HepG2 (cell line): ENCODE results near the gene TMEM86B. TPM values are rescaled to one million over a fixed set of nuclear protein-coding genes. Genes with fewer than 3 reads are reported as not detected.

ENCODE experiments used
- AGO1 ChIP-seq: fragments of 200-400 bp; formaldehyde crosslinking; IDR thresholded peaks from 2 replicates; pipeline ENCODE4 v1.6.1; 2017; ENCODE audit warnings: mild to moderate bottlenecking, low read depth, low read length, moderate library complexity; ENCODE audit not compliant: poor library complexity, severe bottlenecking
- AGO2 ChIP-seq: fragments of 200-400 bp; formaldehyde crosslinking; optimal IDR thresholded peaks from 2 replicates; pipeline ENCODE3; 2017; ENCODE audit warnings: mild to moderate bottlenecking, low read depth, low read length, moderate library complexity
- ERF ChIP-seq: IDR thresholded peaks from 2 replicates; pipeline ENCODE4 v1.6.1; 2018; ENCODE audit warnings: missing biosample characterization, missing genetic modification reagents
- FOSL1 ChIP-seq: sonication (generic); formaldehyde crosslinking; IDR thresholded peaks from 2 replicates; pipeline ENCODE4 v1.9.0; 2021; ENCODE audit warnings: missing genetic modification reagents, borderline replicate concordance
- KAT2B ChIP-seq: fragments of 150-350 bp; IDR thresholded peaks from 2 replicates; pipeline ENCODE4 v1.6.1; 2014; ENCODE audit warnings: low read depth, low read length, borderline replicate concordance
- SCMH1 ChIP-seq: sonication (generic); formaldehyde crosslinking; IDR thresholded peaks from 2 replicates; pipeline ENCODE4 v1.9.0; 2021; ENCODE audit warnings: missing genetic modification reagents, mild to moderate bottlenecking, borderline replicate concordance
- SETDB1 ChIP-seq: sonication (generic); formaldehyde crosslinking; IDR thresholded peaks from 2 replicates; pipeline ENCODE4 v1.5.1; 2020; ENCODE audit warnings: missing genetic modification reagents, mild to moderate bottlenecking, borderline replicate concordance
- SMAD3 ChIP-seq: sonication (generic); formaldehyde crosslinking; IDR thresholded peaks from 2 replicates; pipeline ENCODE4 v1.4.0; 2020; ENCODE audit warnings: missing genetic modification reagents
- SRY ChIP-seq: sonication (generic); formaldehyde crosslinking; IDR thresholded peaks from 2 replicates; pipeline ENCODE4 v1.8.0; 2022; ENCODE audit warnings: mild to moderate bottlenecking, missing genetic modification reagents
- TOPORS ChIP-seq: sonication (generic); formaldehyde crosslinking; IDR thresholded peaks from 2 replicates; pipeline ENCODE4 v1.8.0; 2023; ENCODE audit warnings: mild to moderate bottlenecking, missing genetic modification reagents
- ZFP62 ChIP-seq: sonication (generic); formaldehyde crosslinking; IDR thresholded peaks from 2 replicates; pipeline ENCODE4 v1.4.0; 2020; ENCODE audit warnings: missing genetic modification reagents
- ZNF138 ChIP-seq: sonication (generic); formaldehyde crosslinking; IDR thresholded peaks from 2 replicates; pipeline ENCODE4 v1.5.0; 2020; ENCODE audit warnings: mild to moderate bottlenecking, low read depth, missing genetic modification reagents
- ZNF225 ChIP-seq: sonication (generic); formaldehyde crosslinking; IDR thresholded peaks from 2 replicates; pipeline ENCODE4 v1.4.0; 2020; ENCODE audit warnings: mild to moderate bottlenecking, missing genetic modification reagents
- ZNF367 ChIP-seq: sonication (generic); formaldehyde crosslinking; IDR thresholded peaks from 2 replicates; pipeline ENCODE4 v1.4.0; 2020; ENCODE audit warnings: missing genetic modification reagents, borderline replicate concordance
- ZNF446 ChIP-seq: sonication (generic); formaldehyde crosslinking; IDR thresholded peaks from 2 replicates; pipeline ENCODE4 v1.5.0; 2020; ENCODE audit warnings: mild to moderate bottlenecking, missing genetic modification reagents
- ZNF546 ChIP-seq: sonication (generic); formaldehyde crosslinking; conservative IDR thresholded peaks from 2 replicates; pipeline ENCODE4 v1.8.1; 2023; ENCODE audit warnings: mild to moderate bottlenecking, missing genetic modification reagents
- ZNF713 ChIP-seq: sonication (generic); formaldehyde crosslinking; IDR thresholded peaks from 2 replicates; pipeline ENCODE4 v1.4.0; 2020; ENCODE audit warnings: mild to moderate bottlenecking, missing genetic modification reagents
- polyA plus RNA-seq, 8 experiments: library from polyadenylated mRNA; depleted of rRNA in 3 of 8; stranded (reverse) in 7 of 8; unstranded in 1 of 8; fragments of >200 nt; fragmentation: Illumina TruSeq in 4 of 8; extraction: Trizol in 4 of 8; gene quantifications; 2 replicates each; pipeline versions ENCODE4 v1.2.1 to v1.2.3, GENCODE V29; 2011 to 2016; ENCODE audit warnings: low read depth in 4 of 8, missing spikeins in 1 of 8, mixed read lengths in 1 of 8; ENCODE audit not compliant: insufficient read depth in 1 of 8
- total RNA-seq, 5 experiments: library from RNA; depleted of rRNA; stranded (reverse); fragments of >200 nt; fragmentation: Illumina TruSeq; extraction: Trizol; gene quantifications; 2 replicates each; pipeline ENCODE4 v1.2.3, GENCODE V29; 2016; ENCODE audit warnings: low read depth in 1 of 5
- TF ChIP-seq, protein P1 (sequence below): sonication (generic); formaldehyde crosslinking; conservative IDR thresholded peaks from 2 replicates; pipeline ENCODE4 v1.4.0; 2020; ENCODE audit warnings: missing genetic modification reagents
- TF ChIP-seq, protein P2 (sequence below): sonication (generic); formaldehyde crosslinking; conservative IDR thresholded peaks from 2 replicates; pipeline ENCODE4 v1.8.1; 2023; ENCODE audit warnings: missing genetic modification reagents
- TF ChIP-seq, protein P3 (sequence below): sonication (generic); formaldehyde crosslinking; IDR thresholded peaks from 2 replicates; pipeline ENCODE4 v1.4.0; 2020; ENCODE audit warnings: missing genetic modification reagents, low read depth, mild to moderate bottlenecking, borderline replicate concordance
- TF ChIP-seq, protein P4 (sequence below): sonication (generic); formaldehyde crosslinking; IDR thresholded peaks from 2 replicates; pipeline ENCODE4 v1.5.0; 2020; ENCODE audit warnings: mild to moderate bottlenecking, missing genetic modification reagents, borderline replicate concordance
- TF ChIP-seq, protein P5 (sequence below): sonication (generic); IDR thresholded peaks from 2 replicates; pipeline ENCODE4 v1.6.1; 2016; ENCODE audit warnings: low read depth, borderline replicate concordance

Gene TMEM86B
- total and polyA plus RNA-seq, 2 of the 13 experiments (the other 11 are each of a cell fraction or from before 2014, with no cell fraction given) = 7.7 to 9.6 TPM

DNA sequence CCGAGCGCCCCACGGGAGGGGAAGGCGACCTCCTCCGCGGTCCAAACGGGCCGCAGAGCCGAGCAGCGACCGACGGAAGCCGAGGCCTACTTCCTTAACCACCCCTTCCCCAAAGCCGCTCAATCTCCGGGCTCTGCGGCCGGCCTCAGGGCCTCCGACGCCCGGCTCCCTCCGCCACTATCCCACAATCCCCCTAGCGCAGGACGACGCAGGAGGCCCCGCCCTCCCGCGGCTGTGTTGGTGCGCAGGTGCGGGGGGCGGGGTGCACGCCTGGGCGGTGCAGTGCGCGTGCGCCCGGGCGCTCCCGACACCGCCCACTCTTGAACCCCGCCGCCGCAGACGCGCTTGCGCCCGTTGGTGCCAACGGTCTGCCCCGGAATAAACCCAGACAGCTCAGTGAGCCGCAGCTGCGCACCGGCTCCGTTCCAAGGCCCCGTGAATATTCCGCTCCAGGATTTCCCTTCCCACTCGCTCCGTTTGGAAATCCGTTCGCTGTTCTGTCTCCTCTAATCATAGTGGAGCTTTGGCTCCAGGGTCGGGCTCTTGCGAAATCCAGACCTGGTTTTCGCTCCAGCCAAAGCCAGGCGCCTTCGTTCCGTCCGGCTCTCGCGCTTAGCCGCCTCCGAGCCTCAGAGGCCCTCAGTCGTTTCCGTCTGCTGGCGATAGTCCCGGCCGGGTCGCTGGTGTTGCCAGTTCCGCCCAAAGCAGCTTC is 30.4 kb upstream of the TMEM86B start, which contains the start of gene PPP6R1 (continued):
- TF ChIP-seq, protein P1, sequence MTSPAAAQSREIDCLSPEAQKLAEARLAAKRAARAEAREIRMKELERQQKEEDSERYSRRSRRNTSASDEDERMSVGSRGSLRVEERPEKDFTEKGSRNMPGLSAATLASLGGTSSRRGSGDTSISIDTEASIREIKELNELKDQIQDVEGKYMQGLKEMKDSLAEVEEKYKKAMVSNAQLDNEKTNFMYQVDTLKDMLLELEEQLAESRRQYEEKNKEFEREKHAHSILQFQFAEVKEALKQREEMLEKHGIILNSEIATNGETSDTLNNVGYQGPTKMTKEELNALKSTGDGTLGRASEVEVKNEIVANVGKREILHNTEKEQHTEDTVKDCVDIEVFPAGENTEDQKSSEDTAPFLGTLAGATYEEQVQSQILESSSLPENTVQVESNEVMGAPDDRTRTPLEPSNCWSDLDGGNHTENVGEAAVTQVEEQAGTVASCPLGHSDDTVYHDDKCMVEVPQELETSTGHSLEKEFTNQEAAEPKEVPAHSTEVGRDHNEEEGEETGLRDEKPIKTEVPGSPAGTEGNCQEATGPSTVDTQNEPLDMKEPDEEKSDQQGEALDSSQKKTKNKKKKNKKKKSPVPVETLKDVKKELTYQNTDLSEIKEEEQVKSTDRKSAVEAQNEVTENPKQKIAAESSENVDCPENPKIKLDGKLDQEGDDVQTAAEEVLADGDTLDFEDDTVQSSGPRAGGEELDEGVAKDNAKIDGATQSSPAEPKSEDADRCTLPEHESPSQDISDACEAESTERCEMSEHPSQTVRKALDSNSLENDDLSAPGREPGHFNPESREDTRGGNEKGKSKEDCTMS = peak; percentile 90; the same call in 1 of the 2 replicates
- TF ChIP-seq, protein P2, sequence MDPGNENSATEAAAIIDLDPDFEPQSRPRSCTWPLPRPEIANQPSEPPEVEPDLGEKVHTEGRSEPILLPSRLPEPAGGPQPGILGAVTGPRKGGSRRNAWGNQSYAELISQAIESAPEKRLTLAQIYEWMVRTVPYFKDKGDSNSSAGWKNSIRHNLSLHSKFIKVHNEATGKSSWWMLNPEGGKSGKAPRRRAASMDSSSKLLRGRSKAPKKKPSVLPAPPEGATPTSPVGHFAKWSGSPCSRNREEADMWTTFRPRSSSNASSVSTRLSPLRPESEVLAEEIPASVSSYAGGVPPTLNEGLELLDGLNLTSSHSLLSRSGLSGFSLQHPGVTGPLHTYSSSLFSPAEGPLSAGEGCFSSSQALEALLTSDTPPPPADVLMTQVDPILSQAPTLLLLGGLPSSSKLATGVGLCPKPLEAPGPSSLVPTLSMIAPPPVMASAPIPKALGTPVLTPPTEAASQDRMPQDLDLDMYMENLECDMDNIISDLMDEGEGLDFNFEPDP = no peak
- TF ChIP-seq, protein P3, sequence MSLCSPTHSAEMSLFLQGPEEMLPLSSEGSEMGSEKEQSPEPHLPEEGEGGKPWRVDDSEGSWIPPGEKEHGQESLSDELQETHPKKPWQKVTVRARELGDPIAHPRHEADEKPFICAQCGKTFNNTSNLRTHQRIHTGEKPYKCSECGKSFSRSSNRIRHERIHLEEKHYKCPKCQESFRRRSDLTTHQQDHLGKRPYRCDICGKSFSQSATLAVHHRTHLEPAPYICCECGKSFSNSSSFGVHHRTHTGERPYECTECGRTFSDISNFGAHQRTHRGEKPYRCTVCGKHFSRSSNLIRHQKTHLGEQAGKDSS (CRISPR knock-in tag) = peak; percentile 83; the same call in 1 of the 2 replicates
- TF ChIP-seq, protein P4, sequence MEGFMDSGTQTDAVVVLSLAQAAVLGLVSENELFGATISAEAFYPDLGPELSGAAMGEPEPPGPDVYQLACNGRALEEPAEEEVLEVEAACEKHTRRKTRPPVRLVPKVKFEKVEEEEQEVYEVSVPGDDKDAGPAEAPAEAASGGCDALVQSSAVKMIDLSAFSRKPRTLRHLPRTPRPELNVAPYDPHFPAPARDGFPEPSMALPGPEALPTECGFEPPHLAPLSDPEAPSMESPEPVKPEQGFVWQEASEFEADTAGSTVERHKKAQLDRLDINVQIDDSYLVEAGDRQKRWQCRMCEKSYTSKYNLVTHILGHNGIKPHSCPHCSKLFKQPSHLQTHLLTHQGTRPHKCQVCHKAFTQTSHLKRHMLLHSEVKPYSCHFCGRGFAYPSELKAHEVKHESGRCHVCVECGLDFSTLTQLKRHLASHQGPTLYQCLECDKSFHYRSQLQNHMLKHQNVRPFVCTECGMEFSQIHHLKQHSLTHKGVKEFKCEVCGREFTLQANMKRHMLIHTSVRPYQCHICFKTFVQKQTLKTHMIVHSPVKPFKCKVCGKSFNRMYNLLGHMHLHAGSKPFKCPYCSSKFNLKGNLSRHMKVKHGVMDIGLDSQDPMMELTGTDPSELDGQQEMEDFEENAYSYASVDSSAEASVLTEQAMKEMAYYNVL (CRISPR knock-in tag) = peak; percentile 58; the same call in 1 of the 2 replicates
- TF ChIP-seq SMAD3 (CRISPR knock-in tag) (peak; percentile 78; the same call in 1 of the 2 replicates), AGO2 (peak; percentile 61), SCMH1 (CRISPR knock-in tag) (no peak), ZFP62 (CRISPR knock-in tag) (no peak), SRY (CRISPR knock-in tag) (peak; percentile 24), ERF (CRISPR knock-in tag) (peak; percentile 96), TOPORS (peak; percentile 87), AGO1 (peak; percentile 27), ZNF713 (CRISPR knock-in tag) (no peak), ZNF138 (no peak), KAT2B (no peak), FOSL1 (CRISPR knock-in tag) (peak; percentile 36; the same call in 1 of the 2 replicates), ZNF546 (CRISPR knock-in tag) (peak; percentile 80; the same call in 1 of the 2 replicates), SETDB1 (CRISPR knock-in tag) (no peak), ZNF225 (CRISPR knock-in tag) (0 out of 2 replicates have a peak, but pooled peaks have one; percentile 19), ZNF367 (CRISPR knock-in tag) (0 out of 2 replicates have a peak, but pooled peaks have one; percentile 73), ZNF446 (CRISPR knock-in tag) (no peak; the same call in none of the 2 replicates)
- TF ChIP-seq, protein P5, sequence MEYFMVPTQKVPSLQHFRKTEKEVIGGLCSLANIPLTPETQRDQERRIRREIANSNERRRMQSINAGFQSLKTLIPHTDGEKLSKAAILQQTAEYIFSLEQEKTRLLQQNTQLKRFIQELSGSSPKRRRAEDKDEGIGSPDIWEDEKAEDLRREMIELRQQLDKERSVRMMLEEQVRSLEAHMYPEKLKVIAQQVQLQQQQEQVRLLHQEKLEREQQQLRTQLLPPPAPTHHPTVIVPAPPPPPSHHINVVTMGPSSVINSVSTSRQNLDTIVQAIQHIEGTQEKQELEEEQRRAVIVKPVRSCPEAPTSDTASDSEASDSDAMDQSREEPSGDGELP = peak; percentile 85
